Loucy (cell line): Measurements from ENCODE around the gene MTPN.

Experiments
- H2AFZ ChIP-seq: fragments of 200-600 bp; sonication (generic); 2 replicates; pipeline ENCODE4 v1.6.0; 2016; ENCODE audit warnings: antibody characterized with exemption, mild to moderate bottlenecking, low read length, moderate library complexity
- H3F3A ChIP-seq: fragments of 200-600 bp; 2 replicates; pipeline ENCODE4 v1.6.0; 2016; ENCODE audit warnings: antibody characterized with exemption, low read depth, mild to moderate bottlenecking
- H3K27me3 ChIP-seq: fragments of 200-600 bp; sonication (generic); 2 replicates; pipeline ENCODE4 v1.6.1; 2014; ENCODE audit warnings: low read length, mild to moderate bottlenecking; ENCODE audit not compliant: insufficient read depth, poor library complexity, severe bottlenecking
- H3K36me3 ChIP-seq: fragments of 200-600 bp; sonication (generic); 2 replicates; pipeline ENCODE4 v1.6.1; 2016; ENCODE audit warnings: low read length; ENCODE audit not compliant: insufficient read depth
- H3K4me1 ChIP-seq: fragments of 200-600 bp; sonication (generic); 2 replicates; pipeline ENCODE4 v1.5.1; 2014; ENCODE audit warnings: low read length, mild to moderate bottlenecking; ENCODE audit not compliant: insufficient read depth, poor library complexity, severe bottlenecking
- H3K4me2 ChIP-seq: fragments of 200-600 bp; sonication (generic); 2 replicates; pipeline ENCODE4 v1.6.0; 2014; ENCODE audit warnings: antibody characterized with exemption, low read length, low read depth, mild to moderate bottlenecking; ENCODE audit not compliant: poor library complexity, severe bottlenecking
- H3K4me3 ChIP-seq: fragments of 200-600 bp; sonication (generic); 2 replicates; pipeline ENCODE4 v1.5.1; 2014; ENCODE audit warnings: low read length, mild to moderate bottlenecking, mixed read lengths; ENCODE audit not compliant: poor library complexity, severe bottlenecking
- H3K79me2 ChIP-seq: fragments of 200-600 bp; sonication (generic); 2 replicates; pipeline ENCODE4 v1.6.1; 2014; ENCODE audit warnings: low read length; ENCODE audit not compliant: insufficient read depth
- H3K9ac ChIP-seq: fragments of 200-600 bp; sonication (generic); 2 replicates; pipeline ENCODE4 v1.6.0; 2014; ENCODE audit warnings: mild to moderate bottlenecking, low read depth, low read length, moderate library complexity; ENCODE audit not compliant: poor library complexity, severe bottlenecking
- H3K9me2 ChIP-seq: fragments of 200-600 bp; sonication (generic); replicated peaks from 2 replicates; pipeline ENCODE4 v1.6.1; 2016; ENCODE audit warnings: low read depth, low read length, mixed read lengths
- H3K9me3 ChIP-seq: fragments of 200-600 bp; sonication (generic); 2 replicates; pipeline ENCODE4 v1.6.1; 2014; ENCODE audit warnings: mild to moderate bottlenecking, antibody characterized with exemption, low read length, low read depth; ENCODE audit not compliant: insufficient read depth
- H4K20me1 ChIP-seq: fragments of 200-600 bp; sonication (generic); 2 replicates; pipeline ENCODE4 v1.6.0; 2014; ENCODE audit warnings: antibody characterized with exemption, low read length, mild to moderate bottlenecking; ENCODE audit not compliant: insufficient read depth, poor library complexity, severe bottlenecking
- CTCF ChIP-seq: fragments of 200-600 bp; sonication (generic); conservative IDR thresholded peaks from 2 replicates; pipeline ENCODE4 v1.5.1; 2014; ENCODE audit warnings: mild to moderate bottlenecking, antibody characterized with exemption, low read length
- EZH2phosphoT487 ChIP-seq: fragments of 200-600 bp; IDR thresholded peaks from 2 replicates; pipeline ENCODE4 v1.6.1; 2018; ENCODE audit warnings: antibody characterized with exemption, mild to moderate bottlenecking, moderate library complexity, borderline replicate concordance

The MTPN gene

GRCh38 chr7:135971366-135971725 lies 5.8 kb downstream of the MTPN start:
- Histone ChIP-seq H3K9ac (peak overlapping the region; percentile 90), H3K9me3 (no peaks in the 10 kb centered on the region), H3K4me3 (peak overlapping the region; percentile 97), H3K9me2 (no peaks in the 10 kb centered on the region), H4K20me1 (peaks cover 91% of the 10 kb centered on the region), H3F3A (0 out of 2 replicates have a peak, but pooled peaks cover 9% of the 10 kb centered on the region), H3K4me2 (peak overlapping the region; percentile 99), H3K79me2 (peaks cover 92% of the 10 kb centered on the region), H3K27me3 (no peaks in the 10 kb centered on the region), H3K4me1 (peaks cover 78% of the 10 kb centered on the region), H3K36me3 (0 out of 2 replicates have a peak, but pooled peaks cover 6% of the 10 kb centered on the region), H2AFZ (no peak overlapping the region)
- no peak for TF ChIP-seq EZH2phosphoT487
- no peak for TF ChIP-seq CTCF

GRCh38 chr7:135970682-135971365 lies 6.3 kb downstream of the MTPN start:
- 0 out of 2 replicates have a peak, but pooled peaks cover 9% of the 10 kb centered on the region for H3F3A ChIP-seq
- H3K27me3 ChIP-seq = no peaks in the 10 kb centered on the region
- peaks cover 91% of the 10 kb centered on the region for H4K20me1 ChIP-seq
- H3K9ac ChIP-seq = peak overlapping the region; percentile 90
- peak overlapping the region; percentile 97 for H3K4me3 ChIP-seq
- H3K79me2 ChIP-seq = peaks cover 92% of the 10 kb centered on the region
- H3K4me2 ChIP-seq = peak overlapping the region; percentile 99
- no peak overlapping the region for H2AFZ ChIP-seq
- H3K4me1 ChIP-seq = peaks cover 78% of the 10 kb centered on the region
- H3K9me2 ChIP-seq = no peaks in the 10 kb centered on the region
- 0 out of 2 replicates have a peak, but pooled peaks cover 6% of the 10 kb centered on the region for H3K36me3 ChIP-seq
- H3K9me3 ChIP-seq = no peaks in the 10 kb centered on the region
- TF ChIP-seq CTCF (no peak), EZH2phosphoT487 (no peak)

DNA sequence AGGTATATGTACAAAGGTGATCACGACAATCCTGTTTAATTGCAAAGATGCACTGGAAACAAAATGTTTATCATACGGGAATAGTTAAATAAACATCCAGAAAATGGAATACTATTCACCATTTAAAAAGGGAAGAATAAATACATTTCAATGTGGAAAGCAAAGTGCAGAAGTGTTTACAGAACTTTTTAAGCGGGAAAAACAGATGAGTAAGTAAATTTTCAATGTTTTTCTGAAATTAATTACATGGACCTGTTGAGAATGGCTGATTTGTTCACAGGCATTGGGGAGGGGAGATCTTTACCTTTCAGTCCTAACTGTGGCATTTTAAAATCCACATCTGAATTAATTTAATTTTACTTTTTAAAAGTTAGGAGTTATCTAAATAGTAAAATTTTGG lies 7.1 kb downstream of the MTPN start:
- Histone ChIP-seq H3K9me2 (no peaks in the 10 kb centered on the region), H3F3A (0 out of 2 replicates have a peak, but pooled peaks cover 9% of the 10 kb centered on the region), H3K4me2 (peak overlapping the region; percentile 99), H3K4me3 (no peak overlapping the region), H3K4me1 (peaks cover 76% of the 10 kb centered on the region), H3K36me3 (0 out of 2 replicates have a peak, but pooled peaks cover 6% of the 10 kb centered on the region), H3K27me3 (no peaks in the 10 kb centered on the region), H2AFZ (no peak overlapping the region), H3K9ac (no peak overlapping the region), H3K9me3 (no peaks in the 10 kb centered on the region), H3K79me2 (peaks cover 91% of the 10 kb centered on the region), H4K20me1 (peaks cover 91% of the 10 kb centered on the region)
- no peak for TF ChIP-seq CTCF
- no peak for TF ChIP-seq EZH2phosphoT487
